Fibroblast of lung (primary cell): ENCODE measurements around the gene TEK. TPM values are rescaled to one million over a fixed set of nuclear protein-coding genes. Genes with fewer than 3 reads are reported as not detected.

ENCODE experiments used
- DNase-seq, 2 donors: peaks; one replicate each; pipeline versions ENCODE4 v3.0.0 to v3.0.0-alpha.2; 2010; ENCODE audit warnings: low read depth in 2 of 2
- H2AFZ ChIP-seq: 2 replicates; pipeline ENCODE4 v1.5.1; 2012; ENCODE audit warnings: low read length, control low read depth, inconsistent platforms
- H3K27ac ChIP-seq: 2 replicates; pipeline ENCODE4 v1.5.1; 2011; ENCODE audit warnings: low read length, control low read depth; ENCODE audit not compliant: insufficient read depth
- H3K27me3 ChIP-seq: 2 replicates; pipeline ENCODE4 v1.5.1; 2011; ENCODE audit warnings: mild to moderate bottlenecking, low read length; ENCODE audit not compliant: control insufficient read depth, insufficient read depth
- H3K36me3 ChIP-seq: 2 replicates; pipeline ENCODE4 v1.5.1; 2011; ENCODE audit warnings: low read length; ENCODE audit not compliant: control insufficient read depth, insufficient read depth
- H3K4me1 ChIP-seq: 2 replicates; pipeline ENCODE4 v1.5.1; 2011; ENCODE audit warnings: low read length; ENCODE audit not compliant: control insufficient read depth, insufficient read depth; ENCODE audit errors: extremely low read depth
- H3K4me2 ChIP-seq: 2 replicates; pipeline ENCODE4 v1.5.1; 2011; ENCODE audit warnings: low read length, control low read depth; ENCODE audit not compliant: insufficient read depth; ENCODE audit errors: extremely low read depth
- H3K4me3 ChIP-seq, 4 experiments: fragments of 200-600 bp in 1 of 4; sonication (generic) in 1 of 4; replicated peaks in 1 of 4; 2 replicates each; pipeline ENCODE4 v1.5.1; 2011 to 2016; ENCODE audit warnings: low read length in 4 of 4, low read depth in 3 of 4, mild to moderate bottlenecking in 3 of 4, control low read depth in 2 of 4, inconsistent platforms in 1 of 4, mixed read lengths in 1 of 4; ENCODE audit not compliant: insufficient read depth in 1 of 4; ENCODE audit errors: control extremely low read depth in 1 of 4
- H3K79me2 ChIP-seq: 2 replicates; pipeline ENCODE4 v1.5.1; 2012; ENCODE audit warnings: mild to moderate bottlenecking, low read length, inconsistent platforms; ENCODE audit not compliant: control insufficient read depth, insufficient read depth
- H3K9ac ChIP-seq: 2 replicates; pipeline ENCODE4 v1.5.1; 2011; ENCODE audit warnings: mild to moderate bottlenecking, low read length, control low read depth; ENCODE audit not compliant: insufficient read depth
- H3K9me3 ChIP-seq: 2 replicates; pipeline ENCODE4 v1.5.1; 2012; ENCODE audit warnings: low read depth, low read length; ENCODE audit not compliant: control insufficient read depth, insufficient read depth
- H4K20me1 ChIP-seq: 2 replicates; pipeline ENCODE4 v1.5.1; 2011; ENCODE audit warnings: low read length; ENCODE audit not compliant: control insufficient read depth, insufficient read depth; ENCODE audit errors: extremely low read depth
- EZH2 ChIP-seq: IDR thresholded peaks from 2 replicates; pipeline ENCODE4 v1.5.1; 2012; ENCODE audit warnings: low read length, control low read depth, mild to moderate bottlenecking; ENCODE audit errors: missing control alignments
- polyA plus RNA-seq, 2 donors: library from polyadenylated mRNA; depleted of rRNA in 1 of 2; stranded (reverse) in 1 of 2; unstranded in 1 of 2; fragments of >200 nt; gene quantifications; 2 replicates each; pipeline ENCODE4 v1.2.1, GENCODE V29; 2011 to 2012; ENCODE audit warnings: missing spikeins in 1 of 2
- total RNA-seq: library from RNA; depleted of rRNA; stranded (reverse); fragments of >200 nt; gene quantifications from 2 replicates; pipeline ENCODE4 v1.2.1, GENCODE V29; 2014
- TF ChIP-seq, protein P1 (sequence below), 2 donors: IDR thresholded peaks in 1 of 2; conservative IDR thresholded peaks in 1 of 2; 1 replicate in 1 of 2; 2 replicates in 1 of 2; pipeline ENCODE4 v1.5.1; 2011 to 2012; ENCODE audit warnings: low read length in 2 of 2, control low read depth in 1 of 2, inconsistent platforms in 1 of 2, low read depth in 1 of 2, mild to moderate bottlenecking in 1 of 2

TEK gene
- total and polyA plus RNA-seq, 2 donors (not counting 1 experiment from before 2014, with no cell fraction given): 0.77 to 1.8 TPM

DNA sequence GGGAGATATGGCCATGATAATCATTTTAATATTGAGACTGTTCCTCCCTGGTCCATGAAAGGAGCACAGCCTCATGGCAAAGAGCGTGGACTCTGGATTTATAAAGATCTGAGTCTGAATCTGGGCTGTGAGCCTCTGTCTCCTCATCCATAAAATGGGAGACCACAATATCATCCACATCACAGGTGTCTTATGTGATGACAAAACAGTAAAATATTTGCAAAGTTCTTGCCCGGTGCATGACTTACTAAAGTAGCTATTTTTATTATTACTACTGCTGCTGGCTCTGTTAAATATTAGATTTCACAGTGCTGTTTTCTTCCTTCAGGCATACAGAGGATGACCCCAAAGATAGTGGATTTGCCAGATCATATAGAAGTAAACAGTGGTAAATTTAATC lies 74.1 kb downstream of the TEK start:
- TF ChIP-seq EZH2: no peak
- Histone ChIP-seq H3K9me3 (no peaks in the 10 kb centered on the region), H3K79me2 (no peaks in the 10 kb centered on the region), H3K36me3 (no peaks in the 10 kb centered on the region), H2AFZ (no peak overlapping the region), H3K27ac (no peak overlapping the region), H3K27me3 (no peaks in the 10 kb centered on the region), H3K9ac (no peak overlapping the region), H3K4me2 (no peak overlapping the region), H4K20me1 (no peaks in the 10 kb centered on the region), H3K4me1 (no peaks in the 10 kb centered on the region), H3K4me3 (no peak overlapping the region)
- peak in 1 of 2 donors; percentile 45 for DNase-seq

DNA sequence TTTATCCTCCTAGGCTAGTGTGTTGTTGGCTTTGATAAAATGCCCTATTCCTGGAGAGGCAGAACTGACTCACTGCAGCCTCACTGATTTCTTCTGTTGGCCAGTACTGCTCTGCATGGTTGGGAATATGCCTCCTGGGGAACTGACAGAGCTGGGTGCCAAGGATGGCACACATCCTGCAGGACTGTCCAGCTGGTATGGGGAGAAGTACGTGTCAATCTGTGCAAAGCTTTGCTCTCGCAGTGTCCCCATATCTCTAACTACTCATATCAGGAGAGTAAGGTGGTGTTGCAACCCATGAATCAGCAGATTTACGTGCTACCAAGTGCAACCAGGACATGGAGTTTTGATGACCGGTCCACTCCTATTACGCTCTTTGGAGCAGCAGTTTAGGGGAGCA lies 74.7 kb downstream of the TEK start:
- Histone ChIP-seq H3K27ac (no peak overlapping the region), H3K36me3 (no peaks in the 10 kb centered on the region), H3K79me2 (no peaks in the 10 kb centered on the region), H3K4me2 (no peak overlapping the region), H3K4me1 (no peaks in the 10 kb centered on the region), H4K20me1 (no peaks in the 10 kb centered on the region), H3K9me3 (no peaks in the 10 kb centered on the region), H2AFZ (no peak overlapping the region), H3K4me3 (no peak overlapping the region), H3K9ac (no peak overlapping the region), H3K27me3 (no peaks in the 10 kb centered on the region)
- TF ChIP-seq EZH2: no peak
- TF ChIP-seq, protein P1, sequence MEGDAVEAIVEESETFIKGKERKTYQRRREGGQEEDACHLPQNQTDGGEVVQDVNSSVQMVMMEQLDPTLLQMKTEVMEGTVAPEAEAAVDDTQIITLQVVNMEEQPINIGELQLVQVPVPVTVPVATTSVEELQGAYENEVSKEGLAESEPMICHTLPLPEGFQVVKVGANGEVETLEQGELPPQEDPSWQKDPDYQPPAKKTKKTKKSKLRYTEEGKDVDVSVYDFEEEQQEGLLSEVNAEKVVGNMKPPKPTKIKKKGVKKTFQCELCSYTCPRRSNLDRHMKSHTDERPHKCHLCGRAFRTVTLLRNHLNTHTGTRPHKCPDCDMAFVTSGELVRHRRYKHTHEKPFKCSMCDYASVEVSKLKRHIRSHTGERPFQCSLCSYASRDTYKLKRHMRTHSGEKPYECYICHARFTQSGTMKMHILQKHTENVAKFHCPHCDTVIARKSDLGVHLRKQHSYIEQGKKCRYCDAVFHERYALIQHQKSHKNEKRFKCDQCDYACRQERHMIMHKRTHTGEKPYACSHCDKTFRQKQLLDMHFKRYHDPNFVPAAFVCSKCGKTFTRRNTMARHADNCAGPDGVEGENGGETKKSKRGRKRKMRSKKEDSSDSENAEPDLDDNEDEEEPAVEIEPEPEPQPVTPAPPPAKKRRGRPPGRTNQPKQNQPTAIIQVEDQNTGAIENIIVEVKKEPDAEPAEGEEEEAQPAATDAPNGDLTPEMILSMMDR (conservative IDR thresholded peaks at IDR 0.05 in 1 of 2, IDR thresholded peaks at IDR 0.05 in 1 of 2; ENCODE audit: low read depth in 1 of 2, low read length in 2 of 2): no peak
- peak; percentile 32 to 45 for DNase-seq

DNA sequence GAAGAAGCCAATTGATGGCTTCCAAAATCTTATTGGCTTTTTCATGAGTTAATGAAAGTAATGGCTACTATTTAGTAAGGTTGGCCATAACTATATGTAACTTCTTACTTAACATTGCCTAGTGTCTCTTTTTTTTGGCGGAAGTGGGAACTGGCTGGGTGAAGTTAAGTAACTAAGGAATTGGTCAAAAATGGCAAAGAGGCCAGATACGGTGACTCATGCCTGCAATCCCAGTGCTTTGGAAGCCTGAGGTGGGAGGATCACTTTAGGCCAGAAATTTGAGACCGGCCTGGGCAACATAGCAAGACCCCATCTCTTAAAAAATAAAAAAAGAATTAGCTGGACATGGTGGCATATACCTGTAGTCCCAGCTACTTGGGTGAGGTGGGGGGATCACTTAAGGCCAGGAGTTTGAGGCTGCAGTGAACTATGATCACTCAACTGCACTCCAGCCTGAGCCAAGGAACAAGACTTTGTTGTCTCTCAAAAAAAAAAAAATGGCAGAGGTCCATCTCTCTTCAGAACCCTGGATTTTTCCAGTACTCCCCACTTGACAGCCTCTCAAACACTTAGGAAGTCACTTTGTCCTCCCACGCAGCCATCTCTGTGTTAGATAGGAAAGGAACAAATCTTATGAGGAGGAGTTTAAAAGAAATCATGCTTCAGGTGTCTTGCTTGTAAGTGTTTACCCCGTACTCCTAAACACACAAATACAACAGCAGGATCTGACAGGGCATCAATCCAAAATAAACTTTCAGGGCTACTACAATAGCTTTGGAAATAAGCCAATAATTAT lies 75.7 kb downstream of the TEK start:
- no peaks in the 10 kb centered on the region for H3K27me3 ChIP-seq
- H2AFZ ChIP-seq: no peak overlapping the region
- TF ChIP-seq EZH2: no peak
- TF ChIP-seq, protein P1 (conservative IDR thresholded peaks at IDR 0.05 in 1 of 2, IDR thresholded peaks at IDR 0.05 in 1 of 2; ENCODE audit: low read depth in 1 of 2, low read length in 2 of 2): no peak
- no peaks in the 10 kb centered on the region for H3K4me1 ChIP-seq
- peak in 1 of 2 donors; percentile 95 for DNase-seq
- H3K36me3 ChIP-seq: no peaks in the 10 kb centered on the region
- no peak overlapping the region for H3K9ac ChIP-seq
- H3K4me2 ChIP-seq: no peak overlapping the region
- H3K4me3 ChIP-seq: no peak overlapping the region
- no peak overlapping the region for H3K27ac ChIP-seq
- no peaks in the 10 kb centered on the region for H3K79me2 ChIP-seq
- no peaks in the 10 kb centered on the region for H3K9me3 ChIP-seq
- no peaks in the 10 kb centered on the region for H4K20me1 ChIP-seq
